Caco-2 (cell line): ENCODE measurements around the gene CHM. TPM values are rescaled to one million over a fixed set of nuclear protein-coding genes. Genes with fewer than 3 reads are reported as not detected.

Source experiments
- BruUV-seq: library from RNA; stranded (reverse); fragments of 400-500 nt; replicated peaks from 2 replicates; lab custom pipeline; 2021; lab: Mats Ljungman, UMichigan
- CTCF ChIA-PET: fragments of 300-600 bp; sonication (Branson Sonifier 250); formaldehyde crosslinking; loops from one replicate; lab custom pipeline; 2022; ENCODE audit warnings: antibody characterized with exemption; lab: Charles Lee
- POLR2A ChIA-PET: fragments of 300-600 bp; sonication (Branson Sonifier 250); formaldehyde crosslinking; loops from one replicate; lab custom pipeline; 2022; ENCODE audit warnings: antibody characterized with exemption; lab: Charles Lee
- DNase-seq, 2 experiments: peaks; one replicate each; pipeline versions ENCODE4 v3.0.0 to v3.0.0-alpha.2; 2020 to 2022
- H3K27me3 ChIP-seq: replicated peaks from 2 replicates; pipeline ENCODE4 v1.6.0; 2011; ENCODE audit warnings: low read length; ENCODE audit not compliant: control insufficient read depth, insufficient read depth
- H3K36me3 ChIP-seq: 2 replicates; pipeline ENCODE4 v1.5.1; 2011; ENCODE audit warnings: low read length; ENCODE audit not compliant: control insufficient read depth, insufficient read depth
- H3K4me1 ChIP-seq: fragments of 250-450 bp; sonication (Bioruptor Pico); 2 replicates; pipeline ENCODE4 v1.5.1; 2020; ENCODE audit warnings: mild to moderate bottlenecking
- H3K4me3 ChIP-seq: 2 replicates; pipeline ENCODE4 v1.5.1; 2011; ENCODE audit warnings: low read depth, mild to moderate bottlenecking, control low read depth, low read length
- H3K9me3 ChIP-seq: fragments of 250-450 bp; sonication (Bioruptor Pico); 2 replicates; pipeline ENCODE4 v1.5.1; 2020; ENCODE audit warnings: mild to moderate bottlenecking, moderate library complexity
- H3K27ac Mint-ChIP-seq: one replicate; pipeline ENCODE4 v1.8.0; 2022; ENCODE audit warnings: mixed read lengths; ENCODE audit not compliant: unreplicated experiment
- H3K27me3 Mint-ChIP-seq: one replicate; pipeline ENCODE4 v1.8.0; 2022; ENCODE audit warnings: mixed read lengths; ENCODE audit not compliant: insufficient read depth, unreplicated experiment
- H3K36me3 Mint-ChIP-seq: one replicate; pipeline ENCODE4 v1.8.0; 2022; ENCODE audit warnings: mild to moderate bottlenecking, mixed read lengths; ENCODE audit not compliant: insufficient read depth, unreplicated experiment
- H3K4me1 Mint-ChIP-seq: one replicate; pipeline ENCODE4 v1.8.0; 2022; ENCODE audit warnings: low read depth, mixed read lengths; ENCODE audit not compliant: unreplicated experiment
- H3K4me3 Mint-ChIP-seq: one replicate; pipeline ENCODE4 v1.8.0; 2022; ENCODE audit warnings: mild to moderate bottlenecking, moderate library complexity, mixed read lengths; ENCODE audit not compliant: unreplicated experiment
- H3K9me3 Mint-ChIP-seq: one replicate; pipeline ENCODE4 v1.8.0; 2022; ENCODE audit warnings: mixed read lengths; ENCODE audit not compliant: unreplicated experiment
- intact Hi-C: fragments of 100-400 bp; cut with micrococcal nuclease; formaldehyde crosslinking; loops from one replicate; pipeline ENCODE4 v1.10.0; 2022; ENCODE audit not compliant: unreplicated experiment
- total RNA-seq: library from RNA; stranded (reverse); gene quantifications from 2 replicates; pipeline ENCODE4 v1.2.3, GENCODE V29; 2022
- TF ChIP-seq, protein P1 (sequence below), 2 experiments: fragments of 200-600 bp in 1 of 2; IDR thresholded peaks; 1 replicate in 1 of 2; 2 replicates in 1 of 2; pipeline versions ENCODE4 v1.5.1 to v1.8.0; 2011 to 2022; ENCODE audit warnings: antibody characterized with exemption in 1 of 2, control low read depth in 1 of 2, inconsistent platforms in 1 of 2, low read depth in 1 of 2, low read length in 1 of 2, mild to moderate bottlenecking in 1 of 2, moderate library complexity in 1 of 2; ENCODE audit not compliant: insufficient read depth in 1 of 2, severe bottlenecking in 1 of 2, unreplicated experiment in 1 of 2

The CHM gene
- total RNA-seq, 1 experiment from 2014 or later, result 24.0 TPM

DNA sequence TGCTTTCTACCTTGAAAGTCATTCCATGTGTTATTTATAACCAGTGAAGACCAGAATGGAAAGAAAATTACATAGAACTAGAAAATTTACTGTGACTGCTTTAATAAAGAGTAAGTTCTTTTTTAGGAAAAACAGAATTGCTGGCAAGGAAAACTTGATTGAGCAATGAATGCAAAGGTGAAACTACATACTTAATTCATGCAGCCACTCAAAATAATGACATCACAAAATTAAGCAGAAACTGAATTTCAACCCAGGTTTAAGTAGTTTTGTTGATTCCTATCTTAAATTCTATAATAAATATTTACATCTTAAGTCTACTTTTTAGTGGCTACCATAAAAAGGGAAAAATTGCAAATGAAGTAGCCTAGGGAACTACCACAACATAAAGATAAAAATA lies 14.0 kb downstream of the CHM start:
- DNase-seq, result no peak
- intact Hi-C loops, result no loop called here
- Mint-ChIP-seq H3K27me3 (no peaks in the 10 kb centered on the region), H3K4me3 (no peak overlapping the region), H3K9me3 (no peaks in the 10 kb centered on the region), H3K27ac (no peak overlapping the region), H3K4me1 (no peaks in the 10 kb centered on the region), H3K36me3 (no peaks in the 10 kb centered on the region)
- H3K27me3 ChIP-seq, result no peaks in the 10 kb centered on the region
- ChIA-PET POLR2A (no interaction called here), CTCF (no interaction called here)
- H3K9me3 ChIP-seq, result no peaks in the 10 kb centered on the region
- H3K36me3 ChIP-seq, result no peaks in the 10 kb centered on the region
- TF ChIP-seq, protein P1, sequence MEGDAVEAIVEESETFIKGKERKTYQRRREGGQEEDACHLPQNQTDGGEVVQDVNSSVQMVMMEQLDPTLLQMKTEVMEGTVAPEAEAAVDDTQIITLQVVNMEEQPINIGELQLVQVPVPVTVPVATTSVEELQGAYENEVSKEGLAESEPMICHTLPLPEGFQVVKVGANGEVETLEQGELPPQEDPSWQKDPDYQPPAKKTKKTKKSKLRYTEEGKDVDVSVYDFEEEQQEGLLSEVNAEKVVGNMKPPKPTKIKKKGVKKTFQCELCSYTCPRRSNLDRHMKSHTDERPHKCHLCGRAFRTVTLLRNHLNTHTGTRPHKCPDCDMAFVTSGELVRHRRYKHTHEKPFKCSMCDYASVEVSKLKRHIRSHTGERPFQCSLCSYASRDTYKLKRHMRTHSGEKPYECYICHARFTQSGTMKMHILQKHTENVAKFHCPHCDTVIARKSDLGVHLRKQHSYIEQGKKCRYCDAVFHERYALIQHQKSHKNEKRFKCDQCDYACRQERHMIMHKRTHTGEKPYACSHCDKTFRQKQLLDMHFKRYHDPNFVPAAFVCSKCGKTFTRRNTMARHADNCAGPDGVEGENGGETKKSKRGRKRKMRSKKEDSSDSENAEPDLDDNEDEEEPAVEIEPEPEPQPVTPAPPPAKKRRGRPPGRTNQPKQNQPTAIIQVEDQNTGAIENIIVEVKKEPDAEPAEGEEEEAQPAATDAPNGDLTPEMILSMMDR (IDR thresholded peaks at IDR 0.05; ENCODE audit: insufficient read depth in 1 of 2, low read depth in 1 of 2, low read length in 1 of 2, severe bottlenecking in 1 of 2, unreplicated experiment in 1 of 2), result no peak
- BruUV-seq, result no TSS peak
- no peak overlapping the region for H3K4me3 ChIP-seq
- H3K4me1 ChIP-seq, result no peaks in the 10 kb centered on the region

DNA sequence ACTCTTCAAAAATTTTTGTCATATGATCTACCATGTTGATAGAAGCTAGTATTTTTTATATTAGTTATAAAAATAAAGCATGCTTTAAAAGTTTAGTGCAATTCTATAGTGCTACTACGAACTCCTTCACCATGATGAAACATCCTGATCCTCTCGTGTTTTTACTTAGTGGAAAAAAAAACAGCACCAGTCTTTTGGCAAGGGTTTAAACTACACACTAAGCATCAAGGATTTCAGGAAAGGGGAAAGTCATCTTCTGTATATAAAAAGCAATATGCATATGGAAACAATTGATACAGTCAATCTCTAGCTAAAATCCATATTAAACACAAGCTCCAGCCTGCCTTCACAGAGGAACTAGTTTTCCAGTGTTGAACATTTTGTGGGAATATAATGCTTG lies 18.7 kb downstream of the CHM start:
- Histone ChIP-seq H3K9me3 (no peaks in the 10 kb centered on the region), H3K4me3 (no peak overlapping the region), H3K36me3 (no peaks in the 10 kb centered on the region), H3K4me1 (no peaks in the 10 kb centered on the region), H3K27me3 (no peaks in the 10 kb centered on the region)
- no peak overlapping the region for H3K4me3 Mint-ChIP-seq
- no peaks in the 10 kb centered on the region for H3K36me3 Mint-ChIP-seq
- no peak overlapping the region for H3K27ac Mint-ChIP-seq
- H3K9me3 Mint-ChIP-seq, result no peaks in the 10 kb centered on the region
- BruUV-seq, result no TSS peak
- H3K27me3 Mint-ChIP-seq, result no peaks in the 10 kb centered on the region
- DNase-seq, result no peak
- TF ChIP-seq, protein P1 (IDR thresholded peaks at IDR 0.05; ENCODE audit: insufficient read depth in 1 of 2, low read depth in 1 of 2, low read length in 1 of 2, severe bottlenecking in 1 of 2, unreplicated experiment in 1 of 2), result no peak
- H3K4me1 Mint-ChIP-seq, result no peaks in the 10 kb centered on the region
- ChIA-PET POLR2A (interaction anchor here (0.7 kb wide), 1 partner anchor 894 kb away, joined by 3 read pairs; no protein-coding TSS in a partner anchor), CTCF (no interaction called here)
- intact Hi-C loops, result no loop called here

GRCh38 chrX:86023811-86024210 lies 23.5 kb downstream of the CHM start:
- intact Hi-C loops, result no loop called here
- POLR2A ChIA-PET, result no interaction called here

More at GRCh38 chrX:86023811-86024210, 23.5 kb downstream of the CHM start:
- TF ChIP-seq, protein P1 (IDR thresholded peaks at IDR 0.05; ENCODE audit: insufficient read depth in 1 of 2, low read depth in 1 of 2, low read length in 1 of 2, severe bottlenecking in 1 of 2, unreplicated experiment in 1 of 2), result no peak
- no peaks in the 10 kb centered on the region for H3K36me3 ChIP-seq
- no peak overlapping the region for H3K27ac Mint-ChIP-seq
- DNase-seq, result no peak
- H3K4me3 ChIP-seq, result no peak overlapping the region
- H3K9me3 Mint-ChIP-seq, result no peaks in the 10 kb centered on the region
- no TSS peak for BruUV-seq
- H3K27me3 Mint-ChIP-seq, result no peaks in the 10 kb centered on the region
- CTCF ChIA-PET, result no interaction called here
- no peaks in the 10 kb centered on the region for H3K27me3 ChIP-seq
- H3K4me3 Mint-ChIP-seq, result no peak overlapping the region
- peaks cover 12% of the 10 kb centered on the region for H3K4me1 Mint-ChIP-seq
- H3K9me3 ChIP-seq, result no peaks in the 10 kb centered on the region
- no peaks in the 10 kb centered on the region for H3K36me3 Mint-ChIP-seq
- no peaks in the 10 kb centered on the region for H3K4me1 ChIP-seq
